ENCODE measurements around the gene TGM4.

TGM4 gene

GRCh38 chr3:44960387-44961026 lies 86.1 kb downstream of the TGM4 start:
- POLR2A ChIA-PET (ENCODE audit: low non-redundant PET), result no interaction called here
- H3K27ac ChIP-seq, result no peak overlapping the region
- TF ChIP-seq CTCF (conservative IDR thresholded peaks at IDR 0.05; ENCODE audit: low read depth), result no peak
- no peak for DNase-seq (ENCODE audit: low spot score)
- CTCF ChIA-PET, result no interaction called here

- TF ChIP-seq CTCF (conservative IDR thresholded peaks at IDR 0.05; ENCODE audit: low read depth), result no peak
- DNase-seq (ENCODE audit: low spot score), result no peak
- no peak overlapping the region for H3K27ac ChIP-seq
- ChIA-PET CTCF (interaction anchor here (0.6 kb wide), 1 partner anchor 70 kb away, joined by 3 read pairs; no protein-coding TSS in a partner anchor), POLR2A (ENCODE audit: low non-redundant PET) (no interaction called here)
These were observed 87.5 kb downstream of the TGM4 start for GRCh38 chr3:44961888-44962287.

- ChIA-PET POLR2A (ENCODE audit: low non-redundant PET) (no interaction called here), CTCF (interaction anchor here (0.6 kb wide), 1 partner anchor 71 kb away, joined by 3 read pairs; no protein-coding TSS in a partner anchor)
- no peak for TF ChIP-seq CTCF (conservative IDR thresholded peaks at IDR 0.05; ENCODE audit: low read depth)
- H3K27ac ChIP-seq, result no peak overlapping the region
- no peak for DNase-seq (ENCODE audit: low spot score)
These were observed 88.4 kb downstream of the TGM4 start for GRCh38 chr3:44962621-44963393.

GRCh38 chr3:44963571-44964325 lies 89.3 kb downstream of the TGM4 start:
- POLR2A ChIA-PET (ENCODE audit: low non-redundant PET), result no interaction called here
- CTCF ChIA-PET, result no interaction called here
- TF ChIP-seq CTCF (conservative IDR thresholded peaks at IDR 0.05; ENCODE audit: low read depth), result no peak
- no peak for DNase-seq (ENCODE audit: low spot score)
- H3K27ac ChIP-seq, result peak overlapping the region; percentile 37; the same call in 1 of the 2 replicates
